ENCODE results near the gene ERP44.
"Not testable (repeated sequence)": the region's sequence is repeated elsewhere in the genome, so short reads cannot be mapped to it uniquely, and the experiment has no call there.

DNA sequence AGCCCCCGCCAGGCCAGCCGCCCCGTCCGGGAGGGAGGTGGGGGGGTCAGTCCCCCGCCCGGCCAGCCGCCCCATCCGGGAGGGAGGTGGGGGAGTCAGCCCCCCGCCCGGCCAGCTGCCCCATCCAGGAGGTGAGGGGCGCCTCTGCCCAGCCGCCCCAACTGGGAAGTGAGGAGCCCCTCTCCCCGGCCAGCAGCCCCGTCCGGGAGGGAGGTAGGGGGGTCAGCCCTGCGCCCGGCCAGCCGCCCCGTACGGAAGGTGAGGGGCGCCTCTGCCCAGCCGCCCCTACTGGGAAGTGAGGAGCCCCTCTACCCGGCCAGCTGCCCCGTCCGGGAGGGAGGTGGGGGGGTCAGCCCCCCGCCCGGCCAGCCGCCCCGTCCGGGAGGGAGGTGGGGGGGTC, 30.8 kb downstream of the ERP44 start:
- TF ChIP-seq, protein P1, sequence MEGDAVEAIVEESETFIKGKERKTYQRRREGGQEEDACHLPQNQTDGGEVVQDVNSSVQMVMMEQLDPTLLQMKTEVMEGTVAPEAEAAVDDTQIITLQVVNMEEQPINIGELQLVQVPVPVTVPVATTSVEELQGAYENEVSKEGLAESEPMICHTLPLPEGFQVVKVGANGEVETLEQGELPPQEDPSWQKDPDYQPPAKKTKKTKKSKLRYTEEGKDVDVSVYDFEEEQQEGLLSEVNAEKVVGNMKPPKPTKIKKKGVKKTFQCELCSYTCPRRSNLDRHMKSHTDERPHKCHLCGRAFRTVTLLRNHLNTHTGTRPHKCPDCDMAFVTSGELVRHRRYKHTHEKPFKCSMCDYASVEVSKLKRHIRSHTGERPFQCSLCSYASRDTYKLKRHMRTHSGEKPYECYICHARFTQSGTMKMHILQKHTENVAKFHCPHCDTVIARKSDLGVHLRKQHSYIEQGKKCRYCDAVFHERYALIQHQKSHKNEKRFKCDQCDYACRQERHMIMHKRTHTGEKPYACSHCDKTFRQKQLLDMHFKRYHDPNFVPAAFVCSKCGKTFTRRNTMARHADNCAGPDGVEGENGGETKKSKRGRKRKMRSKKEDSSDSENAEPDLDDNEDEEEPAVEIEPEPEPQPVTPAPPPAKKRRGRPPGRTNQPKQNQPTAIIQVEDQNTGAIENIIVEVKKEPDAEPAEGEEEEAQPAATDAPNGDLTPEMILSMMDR (IDR thresholded peaks at IDR 0.05): not testable (repeated sequence)
- not testable (repeated sequence) for TF ChIP-seq POLR2AphosphoS5 (IDR thresholded peaks at IDR 0.05)

Measured in breast epithelium (tissue), 3 donors.